Measurements from ENCODE around the gene SERPINI1.

Gene SERPINI1

GRCh38 chr3:167735233-167736138 is at the start of gene SERPINI1:
TSS of gene SERPINI1 (plus strand) at chr3:167735721. CDS start at chr3:167789129, 53,408 bp downstream.
- in situ Hi-C loops (cut with HindIII; ENCODE audit: low sequenced_read_pairs), result no loop called here

GRCh38 chr3:167691366-167691765 is 44.2 kb upstream of the SERPINI1 start:
- in situ Hi-C loops (cut with HindIII; ENCODE audit: low sequenced_read_pairs), result no loop called here

- in situ Hi-C loops (cut with HindIII; ENCODE audit: low sequenced_read_pairs), result no loop called here
Observed at GRCh38 chr3:167694121-167694520, 41.4 kb upstream of the SERPINI1 start.

- in situ Hi-C loops (cut with HindIII; ENCODE audit: low sequenced_read_pairs), result no loop called here
Observed at GRCh38 chr3:167700046-167700445, 35.5 kb upstream of the SERPINI1 start.

- in situ Hi-C loops (cut with HindIII; ENCODE audit: low sequenced_read_pairs), result no loop called here
Observed at GRCh38 chr3:167700926-167701325, 34.6 kb upstream of the SERPINI1 start.

GRCh38 chr3:167705840-167706239 is 29.7 kb upstream of the SERPINI1 start:
- in situ Hi-C loops (cut with HindIII; ENCODE audit: low sequenced_read_pairs), result no loop called here

- in situ Hi-C loops (cut with HindIII; ENCODE audit: low sequenced_read_pairs), result no loop called here
Observed at GRCh38 chr3:167709690-167710089, 25.8 kb upstream of the SERPINI1 start.

- in situ Hi-C loops (cut with HindIII; ENCODE audit: low sequenced_read_pairs), result no loop called here
Observed at GRCh38 chr3:167710552-167710951, 25.0 kb upstream of the SERPINI1 start.

GRCh38 chr3:167711439-167711838 is 24.1 kb upstream of the SERPINI1 start:
- in situ Hi-C loops (cut with HindIII; ENCODE audit: low sequenced_read_pairs), result no loop called here

- in situ Hi-C loops (cut with HindIII; ENCODE audit: low sequenced_read_pairs), result no loop called here
Observed at GRCh38 chr3:167712445-167712844, 23.1 kb upstream of the SERPINI1 start.

- in situ Hi-C loops (cut with HindIII; ENCODE audit: low sequenced_read_pairs), result no loop called here
Observed at GRCh38 chr3:167714871-167715270, 20.6 kb upstream of the SERPINI1 start.

- in situ Hi-C loops (cut with HindIII; ENCODE audit: low sequenced_read_pairs), result no loop called here
Observed at GRCh38 chr3:167716920-167717319, 18.6 kb upstream of the SERPINI1 start.

GRCh38 chr3:167718582-167718981 is 16.9 kb upstream of the SERPINI1 start:
- in situ Hi-C loops (cut with HindIII; ENCODE audit: low sequenced_read_pairs), result no loop called here

- in situ Hi-C loops (cut with HindIII; ENCODE audit: low sequenced_read_pairs), result no loop called here
Observed at GRCh38 chr3:167723025-167723512, 12.5 kb upstream of the SERPINI1 start.

- in situ Hi-C loops (cut with HindIII; ENCODE audit: low sequenced_read_pairs), result no loop called here
Observed at GRCh38 chr3:167723872-167724271, 11.6 kb upstream of the SERPINI1 start.

GRCh38 chr3:167728176-167728575 is 7.3 kb upstream of the SERPINI1 start:
- in situ Hi-C loops (cut with HindIII; ENCODE audit: low sequenced_read_pairs), result loop anchor here (5.0 kb wide), 1 partner anchor 71 kb away; no protein-coding TSS in a partner anchor

- in situ Hi-C loops (cut with HindIII; ENCODE audit: low sequenced_read_pairs), result loop anchor here (5.0 kb wide), 1 partner anchor 71 kb away; no protein-coding TSS in a partner anchor
Observed at GRCh38 chr3:167728632-167729323, 6.7 kb upstream of the SERPINI1 start.

- in situ Hi-C loops (cut with HindIII; ENCODE audit: low sequenced_read_pairs), result loop anchor here (5.0 kb wide), 1 partner anchor 72 kb away; no protein-coding TSS in a partner anchor
Observed at GRCh38 chr3:167729591-167729990, 5.9 kb upstream of the SERPINI1 start.

- in situ Hi-C loops (cut with HindIII; ENCODE audit: low sequenced_read_pairs), result no loop called here
Observed at GRCh38 chr3:167731393-167731792, 4.1 kb upstream of the SERPINI1 start.

GRCh38 chr3:167732313-167733065 is 3.0 kb upstream of the SERPINI1 start:
- in situ Hi-C loops (cut with HindIII; ENCODE audit: low sequenced_read_pairs), result no loop called here

- in situ Hi-C loops (cut with HindIII; ENCODE audit: low sequenced_read_pairs), result no loop called here
Observed at GRCh38 chr3:167733961-167734497, 1.5 kb upstream of the SERPINI1 start.
